Posterior vena cava (tissue), 2 donors: ENCODE data around the gene WDHD1. TPM values are rescaled to one million over a fixed set of nuclear protein-coding genes. Genes with fewer than 3 reads are reported as not detected.

Experiments used
- DNase-seq: peaks from one replicate; pipeline ENCODE4 v3.0.0-alpha.2; 2020; ENCODE audit warnings: low spot score
- intact Hi-C, 2 donors: fragments of 100-400 bp; cut with DNase I; formaldehyde crosslinking; loops; one replicate each; pipeline versions ENCODE4 v1.14.1 to v1.14.2; 2022 to 2023
- total RNA-seq, 2 donors: library from RNA; stranded (reverse); fragmentation: NEBNext Ultra II Directional; extraction: Animal tissue kit (Norgen Biotek cat#: 25700); gene quantifications; one replicate each; pipeline ENCODE4 v1.2.1, GENCODE V29; 2021
- donor health status: DM: yes; HTN: yes; CAD: no.
- donor health status: DM: yes; HTN: yes; CAD: no.

The WDHD1 gene
- total RNA-seq, 2 donors from 2014 or later, result 3.0 to 4.5 TPM

DNA sequence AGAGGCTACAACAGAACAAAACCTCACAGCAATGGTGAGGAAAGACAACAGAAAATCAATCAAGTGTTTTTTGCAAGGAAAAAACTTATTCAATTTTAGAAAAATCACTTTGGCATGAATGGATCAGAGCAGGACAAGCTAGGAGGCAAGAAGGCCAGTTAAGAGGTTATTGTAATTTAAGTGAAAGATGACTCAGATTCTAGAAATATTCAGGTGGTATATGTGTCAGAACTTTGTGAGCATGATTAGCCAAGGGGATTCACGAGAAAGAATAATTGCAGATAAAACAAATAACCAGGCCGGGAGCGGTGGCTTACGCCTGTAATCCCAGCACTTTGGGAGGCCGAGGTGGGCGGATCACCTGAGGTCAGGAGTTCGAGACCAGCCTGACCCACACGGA lies 137.0 kb downstream of the WDHD1 start:
- no peak for DNase-seq
- intact Hi-C loops, result loop anchor here in 1 of 2 donors (10.0 kb wide), 1 partner anchor 55 kb away; no protein-coding TSS in a partner anchor

Other genes starting within 250 kb of the WDHD1 start
- gene GCH1, start 124.3 kb downstream of the WDHD1 start, total RNA-seq, result 1 to 10 TPM; 6.9 to 9.3 TPM
- 10 to 100 TPM; 34.3 to 48.1 TPM for gene SOCS4, start 137 bp upstream of the WDHD1 start, total RNA-seq
- 10 to 100 TPM; 90.2 to 97.5 TPM for gene MAPK1IP1L, start 24.5 kb upstream of the WDHD1 start, total RNA-seq
- 100 to 1,000 TPM; 148 to 189 TPM for gene LGALS3, start 102.2 kb upstream of the WDHD1 start, total RNA-seq
- gene DLGAP5, start 164.5 kb upstream of the WDHD1 start, total RNA-seq, result under 1 TPM; 0.10 to 0.69 TPM
- gene FBXO34, start 244.3 kb upstream of the WDHD1 start, total RNA-seq, result 10 to 100 TPM; 15.4 to 20.5 TPM